GM19467 (cell line): Measurements from ENCODE around the gene MEAK7.

Experiments
- ATAC-seq: cut with Tn5 transposase; IDR thresholded peaks from one replicate; pipeline ENCODE4 v1.9.1; 2021; ENCODE audit warnings: mild to moderate bottlenecking, moderate library complexity; ENCODE audit not compliant: unreplicated experiment

Gene MEAK7

DNA sequence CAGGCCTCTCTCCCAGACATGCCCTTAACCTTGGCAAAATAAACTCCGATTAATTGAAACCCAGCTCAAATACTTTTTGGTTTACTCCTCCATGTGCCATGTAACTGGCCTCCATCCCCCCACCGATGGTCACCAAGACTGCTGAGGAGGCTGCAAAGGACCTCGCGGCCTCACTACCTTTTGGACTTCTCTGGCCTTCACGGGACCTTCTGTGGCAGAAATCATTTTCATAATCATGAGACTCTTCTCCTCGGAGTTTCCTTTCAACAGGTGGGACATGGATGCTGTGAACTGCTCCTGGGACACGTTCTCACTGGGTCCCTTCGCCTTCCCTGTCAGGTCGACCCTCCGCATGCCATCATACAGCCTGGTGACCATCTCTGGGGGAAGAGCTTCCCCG is 9.0 kb downstream of the MEAK7 start:
- ATAC-seq: no peak

DNA sequence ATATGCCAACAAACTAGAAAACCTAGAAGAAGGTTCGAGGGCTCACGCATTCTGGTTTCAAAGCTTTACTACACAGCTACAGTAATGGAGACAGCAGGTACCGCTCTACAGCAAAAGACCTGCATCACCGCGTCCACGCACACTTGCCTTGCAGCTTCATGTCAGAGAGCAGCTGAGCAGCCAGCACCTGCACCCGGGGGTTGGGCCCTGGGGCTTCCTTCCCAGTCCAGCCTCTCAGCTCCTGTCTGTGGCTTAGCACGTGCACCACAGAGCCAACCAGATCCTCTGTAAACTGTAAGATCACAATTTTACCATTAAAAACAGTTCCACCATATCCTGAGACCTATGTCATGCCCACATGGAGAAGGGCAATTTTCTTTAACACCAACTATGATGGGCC is 15.3 kb downstream of the MEAK7 start:
- ATAC-seq: no peak

DNA sequence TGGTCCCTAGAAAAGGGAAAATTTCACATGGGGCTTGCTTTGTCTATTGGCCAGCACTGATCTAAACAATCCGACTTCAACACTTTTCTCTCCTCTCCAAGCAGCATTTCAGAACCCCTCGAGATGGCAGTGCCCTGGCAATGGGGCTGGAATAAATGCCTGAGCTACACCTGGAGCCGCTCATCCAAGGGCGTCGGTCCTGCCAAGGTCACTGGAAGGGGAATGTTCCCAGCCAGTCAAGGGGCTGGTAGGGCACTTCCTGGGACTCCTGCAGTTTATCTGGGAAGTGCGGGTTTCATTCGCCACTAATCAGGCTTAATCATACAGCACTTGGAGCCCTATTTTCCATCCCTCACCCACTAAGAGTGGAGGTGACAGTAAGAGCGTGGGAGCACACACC is 17.1 kb downstream of the MEAK7 start:
- ATAC-seq: no peak

DNA sequence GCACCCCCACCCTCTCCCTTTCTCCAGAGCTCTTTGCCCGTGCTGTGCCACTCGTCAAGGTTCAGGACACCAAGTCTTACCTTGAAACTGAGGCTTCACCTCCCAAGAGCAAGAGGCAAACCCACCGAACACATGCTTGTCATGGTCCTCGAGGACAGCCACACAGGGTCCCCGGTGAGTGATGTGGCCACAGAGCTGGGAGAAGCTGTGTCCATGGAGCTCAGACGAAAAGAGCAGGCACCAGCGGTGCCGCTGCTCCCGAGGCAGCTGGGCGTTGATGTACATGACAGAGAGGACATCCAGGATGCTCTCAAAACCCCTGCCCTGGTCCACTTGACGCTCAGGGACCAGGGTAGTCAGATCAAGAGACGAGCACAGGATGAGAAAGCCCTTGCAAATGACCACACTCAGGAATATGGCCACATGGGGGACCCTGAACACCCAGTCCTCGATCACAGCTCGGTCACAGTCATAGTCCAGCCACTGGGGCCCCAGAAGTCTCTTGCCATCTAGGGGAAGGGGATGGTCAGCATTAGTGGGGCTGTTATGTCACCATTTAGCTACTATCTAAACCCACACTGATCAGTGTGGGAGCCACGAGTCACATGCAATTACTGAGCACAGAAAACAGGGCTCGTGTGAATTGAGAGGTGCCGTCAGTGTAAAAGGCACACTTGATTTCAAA is 17.8 kb downstream of the MEAK7 start:
- no peak for ATAC-seq

DNA sequence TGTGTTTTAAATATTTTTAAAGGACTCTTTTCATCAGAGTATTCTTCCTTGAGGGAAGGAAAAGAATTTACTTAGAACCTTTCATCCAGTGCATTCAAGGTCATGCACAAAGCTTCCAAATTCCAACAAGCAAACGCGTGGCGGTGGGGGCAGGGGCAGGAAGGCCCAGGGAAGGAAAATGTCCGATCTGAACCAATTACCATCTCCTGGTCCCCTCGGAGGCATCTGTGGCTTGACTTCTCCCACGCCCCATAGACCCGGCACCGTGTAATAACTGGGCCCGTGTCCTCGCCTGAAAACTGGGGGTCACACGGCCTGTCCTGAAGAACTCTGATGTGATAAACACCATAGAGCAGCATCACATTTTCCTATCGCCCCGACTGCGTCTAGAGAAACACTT is 18.3 kb downstream of the MEAK7 start:
- ATAC-seq: no peak

DNA sequence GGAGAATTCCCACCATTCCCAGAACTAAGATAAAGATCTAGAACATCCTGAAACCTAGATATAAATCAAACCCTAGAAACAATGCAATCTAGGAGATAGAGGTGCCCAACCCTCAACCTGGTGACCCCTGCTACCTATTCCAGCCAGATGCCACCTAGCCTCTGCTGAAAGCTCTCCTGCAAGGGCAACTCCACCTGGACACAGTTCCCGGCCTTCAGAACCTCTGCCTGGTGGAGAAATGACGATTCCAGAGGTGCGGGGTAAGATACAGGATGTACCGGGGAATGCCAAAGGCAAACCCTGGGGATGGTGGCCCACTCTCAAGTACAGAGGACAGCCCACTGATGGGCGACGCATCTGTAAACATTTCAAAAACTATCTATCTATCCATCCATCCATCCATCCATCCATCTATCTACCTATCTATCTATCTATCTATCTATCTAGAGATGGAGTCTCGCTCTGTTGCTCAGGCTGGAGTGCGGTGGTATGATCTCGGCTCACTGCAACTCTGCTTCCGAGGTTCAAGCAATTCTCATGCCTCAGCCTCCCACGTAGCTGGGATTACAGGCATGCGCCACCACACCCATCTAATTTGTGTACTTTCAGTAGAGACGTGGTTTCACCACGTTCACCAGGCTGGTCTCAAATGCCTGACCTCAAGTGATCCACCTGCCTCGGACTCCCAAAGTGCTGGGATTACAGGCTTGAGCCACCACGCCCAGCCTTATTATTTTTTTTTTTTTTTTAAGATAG is 19.0 kb downstream of the MEAK7 start:
- no peak for ATAC-seq

DNA sequence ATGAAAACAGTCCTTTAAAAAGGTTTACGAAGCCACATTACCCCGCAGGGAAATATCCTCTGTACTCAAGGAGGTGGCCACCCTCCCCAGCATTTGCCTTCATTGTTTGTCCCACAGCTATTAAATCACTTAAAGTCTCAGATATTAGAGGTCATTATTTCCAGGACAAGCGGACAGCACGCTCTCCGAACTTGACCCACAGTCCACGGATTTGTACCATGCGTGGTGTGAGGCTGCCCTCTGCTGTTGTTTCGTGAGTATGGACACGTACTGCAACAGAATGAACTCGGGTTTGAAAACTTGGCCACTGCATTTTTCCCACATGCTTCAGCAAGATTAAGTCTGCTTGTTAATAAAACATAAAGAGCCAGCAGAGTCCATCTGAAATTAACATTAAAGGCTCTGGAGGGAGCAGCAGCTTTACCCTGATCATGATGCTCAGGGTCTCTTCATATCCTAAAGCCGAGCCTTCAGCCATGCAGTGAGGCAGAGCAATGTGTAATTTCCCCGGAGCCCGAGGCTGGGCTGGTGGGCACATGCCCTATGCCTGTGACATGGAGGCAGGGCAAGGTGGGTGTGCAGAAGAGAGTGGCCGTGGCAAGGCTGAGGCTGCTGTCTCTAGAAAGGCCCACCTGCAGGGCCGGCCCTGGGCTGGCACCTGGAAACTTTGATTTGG is 19.7 kb downstream of the MEAK7 start:
- no peak for ATAC-seq

DNA sequence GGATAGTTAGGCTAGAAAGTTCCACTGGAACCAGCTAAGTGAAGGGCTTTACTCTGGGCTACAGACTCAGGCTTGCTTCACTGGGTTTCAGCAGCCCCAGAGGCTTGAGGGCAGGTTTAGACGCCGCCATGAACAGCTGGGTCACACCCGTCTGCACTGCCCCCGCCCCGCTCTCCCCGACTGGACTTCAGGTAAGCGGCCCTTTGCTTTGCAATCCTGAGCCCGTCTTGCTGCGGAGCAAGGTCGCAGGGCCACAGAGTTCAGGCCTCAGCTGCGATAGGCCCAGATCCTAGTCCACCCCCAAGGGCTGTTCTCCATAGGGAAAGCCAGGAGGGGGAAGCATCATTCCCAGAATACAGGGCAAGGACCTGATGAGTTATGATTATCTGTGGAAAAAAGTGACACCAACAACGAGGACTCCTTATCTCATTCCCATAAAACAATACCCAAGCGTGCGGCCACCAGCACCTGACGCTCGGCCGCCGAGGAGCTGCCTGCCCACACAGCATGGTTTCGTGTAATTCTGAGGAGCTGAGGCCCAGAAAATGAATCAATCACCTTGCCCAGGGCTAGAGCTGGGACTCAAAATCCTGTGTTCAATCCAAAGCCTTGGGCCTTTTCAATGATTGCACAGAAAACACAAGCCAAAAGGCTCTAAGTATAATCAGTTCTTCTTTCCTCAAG is 20.4 kb downstream of the MEAK7 start:
- no peak for ATAC-seq

DNA sequence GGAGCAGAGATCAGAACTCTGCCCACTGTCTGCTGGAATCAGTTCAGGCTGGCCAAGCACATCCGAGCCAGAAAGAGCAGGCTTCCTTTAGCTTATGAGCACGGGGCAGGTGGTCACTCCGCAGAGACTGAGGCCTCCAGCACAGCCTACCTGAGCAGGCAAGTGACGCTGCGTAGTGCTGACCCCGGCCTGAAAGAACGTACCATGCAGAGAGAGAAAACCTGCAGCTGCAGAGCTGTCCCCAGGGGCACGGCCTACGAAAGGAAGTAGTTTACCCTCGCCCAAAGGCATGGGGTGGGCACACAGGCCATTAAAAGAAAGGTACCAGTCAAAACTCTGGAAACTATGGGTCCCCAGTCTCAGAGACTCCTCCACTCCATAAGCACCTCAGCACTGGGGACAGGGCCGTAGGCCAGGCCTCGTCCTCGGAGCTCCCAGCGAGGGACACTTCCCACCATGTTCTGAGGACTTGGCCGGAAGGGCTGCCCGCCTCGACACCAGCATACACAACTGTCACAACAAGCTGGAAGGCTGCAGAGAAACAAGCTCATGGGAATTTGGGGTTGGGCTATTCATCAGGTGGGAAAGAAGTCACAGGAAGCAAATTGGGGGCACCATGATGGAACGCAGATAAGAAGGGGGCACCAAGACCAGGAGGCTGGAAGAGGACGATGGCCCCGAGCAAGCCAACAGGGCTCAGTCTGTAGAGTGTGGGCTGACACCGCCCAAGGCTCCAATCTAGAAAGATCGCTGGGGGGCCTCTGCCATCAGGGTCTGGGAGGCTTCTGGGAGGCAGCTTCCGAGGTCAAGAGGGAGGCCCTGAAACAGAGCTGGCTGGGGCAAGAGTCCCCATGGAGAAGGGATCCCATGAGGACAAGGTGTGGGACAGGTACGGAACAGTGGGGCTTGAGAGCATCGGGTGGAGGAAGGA is 21.2 kb downstream of the MEAK7 start:
- no peak for ATAC-seq

DNA sequence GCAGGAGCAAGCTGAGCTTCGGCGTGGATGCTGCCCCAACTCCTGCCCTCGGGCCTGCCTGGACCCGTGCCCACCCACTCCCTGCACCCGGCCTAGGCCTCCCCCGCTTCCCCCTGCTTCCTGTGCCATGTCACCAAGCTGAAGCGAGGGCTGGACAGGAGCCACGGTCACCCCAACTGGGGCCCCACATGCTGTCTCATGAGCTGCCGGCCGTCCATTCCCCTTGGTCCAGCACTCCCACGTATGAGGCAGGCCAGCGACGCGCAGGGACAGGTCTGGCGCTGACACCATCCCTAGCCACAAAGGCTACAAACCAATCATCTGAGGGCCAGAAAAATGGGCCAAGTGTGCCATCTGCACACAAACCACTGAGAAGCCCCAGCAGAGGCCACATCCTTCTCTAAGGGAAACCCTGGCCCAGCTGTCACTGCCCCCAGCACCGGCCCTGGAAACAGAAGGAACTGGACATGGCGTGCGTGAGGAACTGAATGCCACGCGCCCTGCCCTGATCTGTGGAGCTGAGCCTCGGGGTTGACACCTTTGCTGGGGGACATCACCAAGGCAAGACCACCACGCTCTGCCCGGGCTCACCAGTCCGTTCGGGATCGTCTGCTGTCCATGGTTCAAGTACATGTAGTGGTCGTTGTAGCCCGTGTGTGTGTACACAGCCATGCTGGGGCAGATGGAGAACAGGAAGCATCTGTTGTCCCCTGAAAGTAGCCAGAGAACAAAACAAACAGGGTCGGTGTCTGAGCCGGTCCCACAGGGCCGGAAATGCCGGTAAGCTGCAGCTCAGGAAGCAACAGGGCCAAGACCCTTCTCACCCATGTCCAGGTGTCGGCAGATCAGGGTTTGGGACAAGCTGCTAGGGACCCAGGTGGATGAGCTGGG is 22.2 kb downstream of the MEAK7 start:
- ATAC-seq: no peak

- no peak for ATAC-seq
Observed at GRCh38 chr16:84481051-84481735, 23.3 kb downstream of the MEAK7 start.

GRCh38 chr16:84479716-84480450 is 24.6 kb downstream of the MEAK7 start:
- ATAC-seq: no peak

GRCh38 chr16:84478172-84478947 is 26.1 kb downstream of the MEAK7 start:
- ATAC-seq: no peak

GRCh38 chr16:84477661-84478060 is 26.8 kb downstream of the MEAK7 start:
- ATAC-seq: no peak

GRCh38 chr16:84476401-84476800 is 28.1 kb downstream of the MEAK7 start:
- no peak for ATAC-seq

GRCh38 chr16:84475643-84476240 is 28.7 kb downstream of the MEAK7 start:
- ATAC-seq: no peak

DNA sequence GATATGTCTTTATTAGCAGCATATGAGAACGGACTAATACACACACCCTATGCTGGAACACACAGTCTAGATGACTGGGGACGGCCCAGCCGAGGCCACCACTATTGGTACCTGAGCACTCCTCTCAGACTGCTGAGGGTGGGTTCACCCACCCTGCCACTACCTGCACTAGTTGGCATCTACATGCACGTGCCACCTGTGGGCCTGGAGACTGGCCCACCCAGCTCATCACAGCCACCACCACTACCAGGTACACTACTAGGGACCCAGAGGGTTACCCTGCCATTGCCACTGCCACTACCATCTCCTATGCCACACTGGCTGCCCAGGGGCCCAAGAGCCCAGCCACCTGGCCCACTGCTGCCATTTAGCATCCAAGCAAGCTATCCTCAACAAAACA is 32.5 kb downstream of the MEAK7 start:
- ATAC-seq: no peak
